AG08396 (cell line): ENCODE data around the gene STEAP2.
"Not testable (repeated sequence)": the region's sequence is repeated elsewhere in the genome, so short reads cannot be mapped to it uniquely, and the experiment has no call there.

Experiments used
- DNase-seq: peaks from one replicate; pipeline ENCODE4 v3.0.0; 2012; ENCODE audit warnings: low spot score, mixed read lengths

The STEAP2 gene

DNA sequence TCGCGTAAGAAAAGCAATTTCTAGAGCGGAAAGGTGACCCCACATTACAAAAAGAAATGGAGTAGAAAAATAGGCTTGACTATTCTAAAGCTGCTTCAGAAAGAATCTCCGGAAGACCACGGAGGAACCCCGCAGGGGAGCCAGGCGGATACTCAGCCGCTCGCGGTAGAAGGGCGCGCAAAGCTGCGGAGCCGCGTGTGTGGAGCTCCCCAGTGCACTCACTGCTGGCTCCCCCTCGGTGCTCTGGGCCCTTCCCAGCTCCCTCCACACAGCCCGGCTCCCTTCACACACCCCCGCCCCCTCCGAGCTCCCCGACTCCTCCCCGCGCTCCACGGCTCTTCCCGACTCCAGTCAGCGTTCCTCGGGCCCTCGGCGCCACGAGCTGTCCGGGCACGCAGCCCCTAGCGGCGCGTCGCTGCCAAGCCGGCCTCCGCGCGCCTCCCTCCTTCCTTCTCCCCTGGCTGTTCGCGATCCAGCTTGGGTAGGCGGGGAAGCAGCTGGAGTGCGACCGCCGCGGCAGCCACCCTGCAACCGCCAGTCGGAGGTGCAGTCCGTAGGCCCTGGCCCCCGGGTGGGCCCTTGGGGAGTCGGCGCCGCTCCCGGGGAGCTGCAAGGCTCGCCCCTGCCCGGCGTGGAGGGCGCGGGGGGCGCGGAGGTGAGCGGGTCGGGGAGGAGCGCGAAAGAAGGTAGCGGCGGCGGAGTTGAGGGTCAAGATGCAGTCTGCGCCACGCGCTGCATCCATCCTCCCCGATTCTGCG, at the start of gene STEAP2:
Gene STEAP2, plus strand, starts transcription at position 350 of the 758 bp plus-strand sequence. CDS start 13,343 bp downstream, outside the sequence.
- peak; percentile 93 for DNase-seq

DNA sequence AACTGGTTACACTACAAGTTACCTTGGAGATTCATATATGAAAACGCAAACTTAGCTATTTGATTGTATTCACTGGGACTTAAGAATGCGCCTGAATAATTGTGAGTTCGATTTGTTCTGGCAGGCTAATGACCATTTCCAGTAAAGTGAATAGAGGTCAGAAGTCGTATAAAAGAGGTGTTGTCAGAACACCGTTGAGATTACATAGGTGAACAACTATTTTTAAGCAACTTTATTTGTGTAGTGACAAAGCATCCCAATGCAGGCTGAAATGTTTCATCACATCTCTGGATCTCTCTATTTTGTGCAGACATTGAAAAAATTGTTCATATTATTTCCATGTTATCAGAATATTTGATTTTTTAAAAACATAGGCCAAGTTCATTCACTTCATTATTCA, 48.0 kb upstream of the STEAP2 start:
- no peak for DNase-seq

DNA sequence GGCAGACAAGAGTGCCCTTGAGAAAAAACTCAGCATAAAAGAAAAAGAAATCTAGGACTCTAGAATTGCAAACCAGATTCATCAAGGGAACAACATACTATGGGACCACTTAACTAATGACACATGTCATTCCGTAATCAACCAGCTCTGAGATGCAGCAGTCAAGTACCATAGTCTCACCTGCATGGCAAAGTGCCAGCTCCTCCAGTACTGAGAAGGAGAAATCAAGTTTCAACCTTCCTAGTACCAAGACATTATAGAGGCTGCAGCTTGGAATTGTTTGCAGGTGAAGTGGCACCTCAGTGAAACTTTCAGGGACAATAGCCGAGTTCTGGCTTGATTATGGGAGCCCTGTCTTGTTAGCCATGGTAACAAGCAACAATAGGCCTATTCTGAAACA, 45.8 kb upstream of the STEAP2 start:
- no peak for DNase-seq

DNA sequence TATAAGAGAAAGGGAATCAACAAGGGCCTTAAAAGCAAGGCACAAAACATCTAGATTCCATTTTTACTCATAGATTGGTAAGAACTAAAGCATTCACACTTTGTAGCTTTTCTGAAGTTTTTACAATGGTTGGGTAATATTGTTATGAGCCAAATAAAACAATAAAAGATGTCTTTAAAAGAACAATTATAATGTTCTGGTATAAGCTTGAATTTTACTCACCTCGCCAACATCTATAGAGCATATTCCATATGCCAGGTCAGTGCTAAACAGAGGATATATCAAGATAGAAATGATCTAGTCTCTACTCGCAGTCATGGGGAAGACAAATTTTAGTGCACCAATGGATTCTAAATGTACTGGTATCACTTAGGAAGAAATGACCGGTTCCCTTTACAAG, 45.4 kb upstream of the STEAP2 start:
- DNase-seq: no peak

DNA sequence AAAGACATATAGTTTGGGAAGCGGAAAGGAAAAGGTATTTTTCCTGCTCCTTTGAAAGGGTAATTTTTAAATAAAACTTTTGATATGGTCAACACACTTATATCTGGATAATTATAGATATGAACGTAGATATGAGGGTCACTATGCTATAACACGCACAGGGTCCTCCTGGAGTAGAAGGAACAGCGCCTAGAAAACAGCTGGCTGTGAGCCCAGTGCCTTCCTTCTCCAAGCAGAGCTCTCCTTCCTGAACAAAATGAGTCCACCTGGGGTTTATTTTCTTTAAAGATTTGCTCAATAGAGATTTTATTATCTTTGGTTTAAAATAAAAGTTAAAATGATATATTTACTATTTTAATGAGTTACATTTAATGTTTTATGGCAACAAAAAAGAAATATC, 44.2 kb upstream of the STEAP2 start:
- DNase-seq: no peak

DNA sequence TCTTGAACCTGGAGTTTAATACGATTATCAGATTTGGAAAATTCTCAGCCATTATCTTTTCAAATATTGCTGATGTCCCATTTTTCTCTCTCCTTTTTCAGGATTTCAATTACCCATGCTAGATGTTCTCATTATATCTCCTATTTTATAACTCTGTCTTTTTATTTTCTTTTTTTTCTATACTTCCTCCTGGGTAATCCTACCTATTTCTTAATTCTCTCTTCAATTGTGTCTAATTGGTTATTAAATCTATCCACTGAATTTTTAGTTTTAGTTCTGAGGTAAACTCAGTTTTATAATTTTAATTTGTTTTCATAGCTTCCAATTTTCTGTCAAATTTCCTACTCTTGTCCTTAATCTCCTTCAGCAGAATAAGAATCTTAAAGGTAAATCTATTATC, 41.6 kb upstream of the STEAP2 start:
- DNase-seq: no peak

DNA sequence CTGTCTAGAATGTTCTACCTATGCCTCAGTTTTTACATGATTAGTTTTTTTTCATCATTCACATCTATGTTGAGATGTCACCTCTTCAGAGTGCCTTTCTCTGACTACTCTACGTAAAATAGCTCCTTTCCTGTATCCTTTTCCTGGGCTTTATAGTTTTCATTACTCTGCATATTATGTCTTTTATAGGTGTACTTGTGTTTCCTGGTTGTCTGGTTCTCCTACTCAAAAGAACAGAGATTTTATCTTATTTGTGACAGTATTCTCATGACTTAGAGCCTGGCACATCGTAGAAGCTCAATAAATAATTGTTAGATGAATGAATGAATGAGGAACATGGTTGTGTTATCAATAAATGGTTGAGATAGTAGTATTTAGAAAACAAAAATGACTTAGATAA, 39.4 kb upstream of the STEAP2 start:
- no peak for DNase-seq

DNA sequence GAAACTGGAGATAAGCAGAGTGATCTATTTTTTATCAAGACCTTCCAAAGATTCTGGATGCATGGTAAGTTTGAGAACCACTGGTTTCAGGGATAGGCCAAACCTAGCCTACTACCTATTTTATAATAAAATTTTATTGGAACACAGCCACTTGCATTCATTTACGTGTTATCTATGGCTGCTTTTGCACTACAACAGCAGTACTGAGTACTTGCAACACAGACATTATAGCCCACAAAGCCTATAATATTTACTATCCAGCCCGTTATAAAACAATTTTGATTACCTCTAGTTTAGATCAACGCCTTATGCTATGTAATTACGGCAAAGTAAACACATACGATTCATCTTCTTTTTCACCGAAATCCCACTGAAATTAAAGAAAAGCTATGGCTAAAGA, 38.9 kb upstream of the STEAP2 start:
- no peak for DNase-seq

DNA sequence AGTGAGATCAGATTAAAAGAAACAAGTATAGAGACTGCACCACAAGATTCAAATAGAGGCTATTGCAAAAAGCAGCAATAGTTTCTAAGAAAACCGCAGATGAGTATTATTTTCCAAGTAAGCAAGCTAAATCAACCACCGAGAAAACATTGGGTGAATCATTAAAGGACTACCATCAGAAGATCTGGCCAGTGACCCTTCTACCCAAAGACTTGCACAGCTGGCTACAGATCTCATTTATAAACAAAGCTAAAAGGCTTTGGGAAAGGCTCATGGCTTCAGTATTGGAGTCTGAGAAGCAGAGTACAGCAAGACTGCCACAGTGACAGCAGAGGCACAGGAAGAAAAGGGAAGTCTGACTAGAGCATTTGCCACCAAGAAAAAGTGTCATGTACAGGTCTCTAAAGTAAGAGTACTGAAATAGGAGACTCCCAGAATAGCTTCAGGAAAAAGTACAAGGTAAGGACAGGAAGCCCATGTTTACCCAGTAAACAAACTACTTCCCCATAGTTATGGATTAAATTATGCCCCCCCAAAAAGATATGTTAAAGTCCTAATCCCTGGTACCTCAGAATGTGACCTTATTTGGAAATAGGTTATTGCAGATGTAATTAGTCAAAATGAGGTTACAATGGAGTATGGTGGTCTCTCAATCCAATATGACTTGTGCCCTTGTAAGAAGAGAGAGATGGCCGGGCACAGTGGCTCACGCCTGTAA, 38.3 kb upstream of the STEAP2 start:
- DNase-seq: peak; percentile 32

DNA sequence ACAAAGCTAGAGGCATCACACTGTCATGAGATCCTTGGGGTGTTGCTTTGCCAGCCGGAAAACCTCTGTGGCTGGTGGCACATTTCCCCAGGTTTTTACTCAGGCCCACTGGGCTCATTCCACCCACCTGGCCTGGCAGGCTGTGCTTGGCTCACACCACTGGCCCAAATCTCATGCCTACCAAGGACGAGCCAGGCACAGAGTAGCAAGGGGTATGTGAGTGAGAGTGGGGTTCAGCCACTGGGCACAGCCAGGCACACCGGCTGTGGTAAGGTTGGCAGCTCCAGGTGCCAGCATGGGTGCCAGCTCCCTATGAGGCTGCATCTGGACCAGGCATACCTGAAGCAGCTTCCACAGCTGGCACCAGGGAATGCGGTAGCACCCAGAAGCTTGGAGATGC, 35.9 kb upstream of the STEAP2 start:
- DNase-seq: no peak

DNA sequence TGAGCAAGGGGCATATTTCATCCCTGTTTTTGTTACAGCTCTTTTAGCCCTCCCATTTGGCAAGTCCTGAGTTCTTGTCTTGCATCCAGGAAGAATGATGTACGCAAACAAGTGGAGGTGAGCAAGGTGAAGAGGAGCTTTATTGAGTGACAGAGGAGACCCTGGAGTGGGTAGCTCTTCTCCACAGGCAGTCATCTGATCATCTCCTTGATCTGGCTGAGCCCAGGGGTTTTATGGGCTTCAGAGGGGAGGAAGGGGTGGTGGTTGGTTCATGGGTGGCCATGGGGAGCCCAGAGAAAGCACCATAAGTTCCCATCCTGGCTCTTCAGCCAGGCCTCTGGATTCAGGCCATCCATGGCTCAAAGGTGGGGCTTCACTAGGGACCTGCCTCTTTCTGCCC, 35.3 kb upstream of the STEAP2 start:
- DNase-seq: no peak

DNA sequence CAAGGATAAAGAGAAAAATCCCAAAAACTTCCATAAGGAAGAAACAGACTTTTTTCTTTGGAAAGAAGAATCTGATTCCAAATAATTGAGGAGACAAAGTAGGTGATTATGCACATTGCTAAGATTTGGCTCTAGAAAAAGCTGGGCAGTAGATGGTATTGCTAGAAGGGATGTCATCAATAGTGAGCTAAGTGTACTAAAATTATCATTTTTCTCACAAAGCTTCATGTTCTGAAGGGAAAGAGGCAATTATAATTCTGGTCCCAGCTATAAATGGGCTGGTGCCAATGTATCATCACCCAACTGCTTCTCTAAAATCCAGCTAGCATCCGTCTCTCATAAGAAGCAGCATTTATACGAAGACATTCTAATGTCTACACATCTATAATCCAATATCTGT, 33.4 kb upstream of the STEAP2 start:
- DNase-seq: no peak

DNA sequence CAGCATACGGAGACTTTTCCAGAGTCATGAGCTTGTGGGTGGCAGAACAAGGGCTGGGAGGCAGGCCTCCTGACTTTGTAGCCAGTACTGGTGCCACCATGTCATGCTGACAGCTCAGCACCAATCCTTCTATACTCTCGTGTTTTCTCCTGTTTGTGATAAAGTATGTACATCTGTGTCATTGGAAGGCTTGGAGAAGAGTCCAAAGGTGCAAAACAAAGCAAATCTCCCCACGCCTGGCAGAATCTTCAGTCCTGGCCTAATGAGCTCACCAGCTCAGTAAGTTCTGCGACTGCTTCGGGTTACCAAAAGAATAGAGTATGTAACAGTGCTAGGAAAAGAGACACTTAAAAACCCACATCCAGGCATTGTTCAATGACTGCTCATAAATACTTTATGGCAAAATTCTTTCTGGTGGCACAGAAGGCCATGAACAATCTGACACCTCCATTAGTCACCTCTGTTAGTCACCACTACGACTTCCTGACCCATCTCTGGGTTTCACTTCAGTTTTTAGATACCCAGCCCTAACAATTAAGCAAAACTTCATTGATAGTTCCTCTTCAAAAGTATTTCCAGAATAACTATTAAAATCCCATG, 32.8 kb upstream of the STEAP2 start:
- DNase-seq: peak; percentile 31

DNA sequence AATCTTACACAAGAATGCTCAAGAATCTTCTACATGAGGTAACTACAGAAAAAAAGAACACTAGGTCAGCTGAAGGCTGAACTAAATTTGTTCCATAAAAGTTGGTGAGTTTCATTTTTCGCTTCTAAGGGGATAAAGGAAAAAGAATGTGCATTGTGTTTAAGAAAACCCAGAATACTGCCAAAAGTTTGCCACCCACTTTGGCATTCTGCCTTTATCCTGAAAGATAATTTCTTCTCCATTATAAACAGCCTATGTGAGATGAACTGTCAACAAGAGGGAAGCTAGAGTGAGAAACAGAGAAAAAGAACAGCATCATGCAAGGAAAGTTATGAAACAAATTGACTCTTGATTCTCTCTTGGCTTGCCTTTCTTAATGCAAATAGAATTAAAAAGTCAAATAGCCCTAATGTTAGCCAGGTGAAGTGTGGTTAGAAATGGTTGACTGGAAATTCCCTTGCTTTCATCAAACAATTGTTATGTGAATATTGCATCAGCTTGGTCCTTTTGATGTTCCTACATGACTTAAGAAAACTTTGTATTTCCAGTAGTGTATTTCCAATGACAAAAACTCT, 31.4 kb upstream of the STEAP2 start:
- no peak for DNase-seq

DNA sequence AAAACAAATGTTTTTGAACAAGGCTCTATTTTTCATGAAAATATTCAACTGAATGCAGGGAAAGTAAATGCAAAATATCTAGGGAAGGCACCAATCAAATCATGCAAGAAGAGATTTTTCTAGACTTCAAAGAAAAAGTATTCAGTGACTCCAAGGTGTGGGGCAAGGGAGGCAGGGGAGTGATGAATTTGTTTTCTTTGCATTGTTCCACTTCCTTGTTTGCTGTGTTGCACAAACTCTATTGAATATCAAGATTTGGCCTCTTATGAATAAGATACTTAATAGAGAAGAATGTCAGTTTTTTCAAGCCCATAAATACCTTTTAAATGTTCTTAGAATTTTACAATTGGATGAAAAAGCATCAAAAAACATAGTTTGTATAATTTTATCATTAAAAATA, 30.9 kb upstream of the STEAP2 start:
- no peak for DNase-seq

DNA sequence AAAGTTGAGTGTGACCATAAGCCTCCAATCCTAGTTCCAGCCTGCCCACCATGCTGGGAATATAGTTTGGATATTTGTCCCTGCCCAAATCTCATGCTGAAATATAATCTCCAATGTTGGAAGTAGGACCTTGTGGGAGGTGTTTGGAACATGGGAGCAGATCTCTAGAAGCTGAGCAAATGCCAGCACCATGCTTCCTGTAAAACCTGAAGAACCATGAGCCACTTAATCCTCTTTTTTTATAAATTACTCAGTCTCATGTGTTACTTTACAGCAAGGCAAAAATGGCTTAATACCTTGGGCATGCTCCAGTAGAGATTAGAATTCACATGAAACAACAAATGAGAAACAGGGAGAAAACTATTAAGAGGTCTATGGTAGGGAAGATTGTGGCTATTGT, 30.1 kb upstream of the STEAP2 start:
- no peak for DNase-seq

DNA sequence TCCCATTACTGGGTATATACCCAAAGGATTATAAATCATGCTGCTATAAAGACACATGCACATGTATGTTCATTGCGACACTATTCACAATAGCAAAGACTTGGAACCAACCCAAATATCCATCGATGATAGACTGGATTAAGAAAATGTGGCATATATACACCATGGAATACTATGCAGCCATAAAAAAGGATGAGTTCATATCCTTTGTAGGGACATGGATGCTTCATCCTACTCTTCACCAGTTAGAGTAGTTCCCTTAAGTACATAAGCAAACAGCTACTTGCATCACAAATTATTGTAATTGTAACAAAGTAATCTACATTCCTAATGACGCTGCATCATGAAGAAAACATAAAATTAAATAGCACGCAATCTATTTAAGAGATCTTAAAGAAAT, 25.2 kb upstream of the STEAP2 start:
- DNase-seq: not testable (repeated sequence)

DNA sequence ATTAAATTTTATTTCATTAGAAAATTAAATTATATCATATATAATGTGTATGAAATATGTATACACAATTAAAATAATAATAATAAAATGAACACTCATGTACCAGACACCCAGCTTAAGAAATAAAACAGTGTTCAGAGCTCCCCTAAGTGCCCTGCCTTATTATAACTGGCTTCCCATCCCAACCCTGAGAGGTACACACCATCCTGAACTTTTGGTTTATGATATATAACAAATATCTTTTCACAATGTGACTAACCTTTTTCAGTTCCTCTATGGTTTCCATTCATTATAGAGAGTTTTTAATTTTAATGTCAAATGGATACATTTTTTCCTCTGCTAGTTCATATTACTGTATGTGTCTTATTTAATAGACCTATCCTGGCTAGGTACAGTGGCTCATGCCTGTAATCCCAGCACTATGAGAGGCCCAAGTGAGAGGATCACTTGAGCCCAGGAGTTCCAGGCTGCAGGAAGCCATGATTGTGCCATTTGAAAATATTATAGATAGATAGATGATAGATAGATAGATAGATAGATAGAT, 24.0 kb upstream of the STEAP2 start:
- no peak for DNase-seq

DNA sequence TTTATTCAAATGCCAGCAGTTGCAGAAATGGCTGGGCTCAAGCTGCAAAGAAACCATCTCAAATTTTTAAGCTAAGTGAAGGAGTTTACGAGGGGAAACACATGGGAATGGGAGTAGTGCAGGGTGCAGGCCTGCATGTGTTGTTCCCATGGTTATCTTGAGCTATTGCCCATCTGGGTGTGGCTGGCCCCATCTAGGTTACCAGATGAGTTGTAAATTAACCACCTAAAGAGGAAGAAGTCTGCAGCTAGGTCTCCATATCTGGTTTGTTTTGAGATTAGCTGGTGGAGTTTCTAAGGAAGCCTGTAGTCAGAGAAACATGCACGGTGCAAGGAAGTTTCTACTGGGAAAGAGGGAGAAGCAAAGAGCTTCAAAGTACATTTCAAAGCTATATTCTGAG, 23.3 kb upstream of the STEAP2 start:
- no peak for DNase-seq

DNA sequence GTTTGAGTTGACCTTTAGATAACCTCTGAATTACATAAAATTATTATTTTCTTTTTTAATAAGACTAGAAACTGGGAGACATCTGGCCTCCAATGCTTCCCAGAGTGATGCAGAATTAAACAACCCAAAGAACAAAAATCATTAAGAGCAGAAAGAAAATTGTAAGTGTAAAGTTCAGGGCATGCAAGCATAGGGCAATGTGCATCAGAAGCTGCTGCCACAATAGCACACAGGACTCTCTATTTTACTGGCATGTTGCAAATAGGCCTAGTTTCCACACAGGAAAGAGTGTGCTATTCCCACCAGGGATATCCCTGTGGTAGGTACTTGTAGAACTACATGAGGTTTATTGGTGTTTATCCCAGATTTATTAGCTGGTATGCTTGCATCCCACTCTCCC, 20.5 kb upstream of the STEAP2 start:
- no peak for DNase-seq

DNA sequence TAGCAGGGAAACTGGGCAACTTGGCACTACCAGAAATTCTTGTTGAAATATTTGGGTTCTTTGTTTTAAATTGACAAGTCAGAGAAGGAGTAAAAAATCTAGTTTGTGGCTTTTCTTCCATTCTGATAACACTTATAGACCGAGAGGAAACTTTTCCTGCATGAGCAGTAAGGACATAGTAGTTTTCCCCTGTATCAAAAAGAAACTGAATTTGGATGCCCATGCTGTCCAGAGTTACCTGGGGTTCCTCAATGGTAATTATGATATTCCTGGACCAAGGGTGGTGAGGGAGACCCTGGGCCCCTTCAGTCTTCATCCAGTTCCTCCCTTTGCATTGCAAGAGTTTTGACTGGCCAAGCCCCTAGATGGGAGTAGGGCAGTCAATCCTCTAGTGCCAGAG, 19.9 kb upstream of the STEAP2 start:
- no peak for DNase-seq

DNA sequence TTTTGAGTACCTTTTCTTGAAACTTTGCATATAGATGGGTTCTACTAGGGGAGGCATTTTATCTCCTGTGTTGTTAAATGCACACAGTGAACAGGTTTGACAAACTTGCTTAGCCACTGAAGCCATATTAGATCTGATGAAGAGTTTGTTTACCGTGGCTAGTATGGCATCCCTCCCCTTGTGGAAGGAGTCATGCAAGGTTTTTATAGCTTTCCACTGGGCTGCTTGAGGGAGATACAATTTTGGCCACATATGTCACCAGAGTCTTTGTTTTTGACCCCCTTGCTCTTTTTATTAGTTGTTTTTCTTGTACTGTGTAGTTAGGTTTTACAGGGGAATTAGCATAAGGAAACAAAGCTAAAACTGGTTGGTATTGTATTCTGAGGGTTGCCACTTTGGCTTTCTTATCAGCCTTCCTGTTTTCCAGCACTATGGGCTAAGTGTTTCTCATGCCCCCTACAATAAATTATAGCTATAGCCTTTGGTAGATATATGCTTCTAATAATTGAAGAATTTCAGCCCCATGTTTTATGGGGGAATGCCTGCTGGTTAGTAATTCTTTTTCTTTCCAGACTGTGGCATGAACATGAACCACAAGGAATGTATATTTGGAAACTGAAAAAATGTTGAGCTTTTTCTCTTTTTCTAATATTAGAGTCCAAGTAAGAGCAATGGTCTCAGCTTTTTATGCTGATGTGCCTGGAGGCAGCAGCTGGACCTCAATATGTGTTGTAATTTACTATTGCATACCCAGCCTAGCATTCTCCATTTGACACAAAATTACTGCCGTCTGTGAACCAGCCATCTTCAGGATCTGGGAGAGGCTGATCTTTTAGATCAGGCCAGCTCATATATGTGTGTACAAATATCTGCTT, 18.4 kb upstream of the STEAP2 start:
- no peak for DNase-seq
